NCI-H2107 treated with DMSO at 0.1 percent for 48 hours (cell line): ENCODE data around the gene AUTS2.

ENCODE experiments used
- DNase-seq: peaks from one replicate; lab custom pipeline; 2025; ENCODE audit not compliant: unreplicated experiment; lab: John Stamatoyannopoulos, UW

Gene AUTS2

GRCh38 chr7:69622960-69623359, 24.7 kb downstream of the AUTS2 start:
- DNase-seq = no peak

- peak; percentile 29 for DNase-seq
These were observed 26.4 kb downstream of the AUTS2 start for GRCh38 chr7:69624435-69625230.

DNA sequence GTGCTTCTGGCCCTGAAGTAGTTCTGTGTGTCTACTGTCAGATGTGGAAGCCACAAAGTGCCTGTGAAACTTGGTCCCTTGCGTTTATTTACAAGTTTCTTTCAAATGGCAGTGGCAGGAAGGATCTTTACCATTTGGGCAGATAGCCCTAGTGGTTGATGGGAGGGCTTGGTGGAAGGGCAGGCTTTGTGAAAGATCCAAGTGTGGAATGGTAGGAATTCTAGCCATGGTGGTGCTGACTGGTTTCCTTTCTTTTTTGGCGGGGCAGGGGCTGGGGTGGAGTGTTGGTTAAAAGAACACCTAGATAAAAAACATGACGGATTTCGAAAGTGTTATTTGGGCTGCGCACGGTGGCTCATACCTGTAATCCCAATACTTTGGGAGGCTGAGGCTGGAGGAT, 27.0 kb downstream of the AUTS2 start:
- no peak for DNase-seq

- no peak for DNase-seq
These were observed 27.5 kb downstream of the AUTS2 start for GRCh38 chr7:69625798-69626197.

- no peak for DNase-seq
These were observed 32.0 kb downstream of the AUTS2 start for GRCh38 chr7:69630292-69630691.

GRCh38 chr7:69631131-69631530, 32.9 kb downstream of the AUTS2 start:
- DNase-seq = no peak

- no peak for DNase-seq
These were observed 34.0 kb downstream of the AUTS2 start for GRCh38 chr7:69632280-69632679.

GRCh38 chr7:69633122-69633831, 35.0 kb downstream of the AUTS2 start:
- no peak for DNase-seq

- DNase-seq = no peak
These were observed 37.4 kb downstream of the AUTS2 start for GRCh38 chr7:69635555-69636185.

GRCh38 chr7:69638674-69639073, 40.4 kb downstream of the AUTS2 start:
- peak; percentile 31 for DNase-seq

DNA sequence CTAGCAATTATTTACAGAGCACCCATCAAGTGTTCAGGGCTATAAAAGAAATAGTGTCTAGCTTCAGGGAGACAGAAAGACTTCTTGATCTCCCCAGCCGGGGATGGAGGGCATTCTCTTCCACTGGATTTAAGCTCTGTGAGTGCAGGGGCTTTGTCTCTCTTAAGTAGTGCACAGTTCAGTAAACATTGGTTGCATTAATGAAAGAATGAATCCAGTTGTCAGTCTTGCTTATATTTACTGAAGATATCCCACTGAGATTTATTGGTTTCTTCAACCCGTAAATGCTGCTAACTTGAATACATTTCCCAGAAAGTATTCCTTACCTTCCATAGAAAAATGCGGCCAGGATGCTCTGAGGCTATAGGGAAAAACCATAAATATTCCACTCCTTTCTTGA, 41.9 kb downstream of the AUTS2 start:
- DNase-seq = no peak

DNA sequence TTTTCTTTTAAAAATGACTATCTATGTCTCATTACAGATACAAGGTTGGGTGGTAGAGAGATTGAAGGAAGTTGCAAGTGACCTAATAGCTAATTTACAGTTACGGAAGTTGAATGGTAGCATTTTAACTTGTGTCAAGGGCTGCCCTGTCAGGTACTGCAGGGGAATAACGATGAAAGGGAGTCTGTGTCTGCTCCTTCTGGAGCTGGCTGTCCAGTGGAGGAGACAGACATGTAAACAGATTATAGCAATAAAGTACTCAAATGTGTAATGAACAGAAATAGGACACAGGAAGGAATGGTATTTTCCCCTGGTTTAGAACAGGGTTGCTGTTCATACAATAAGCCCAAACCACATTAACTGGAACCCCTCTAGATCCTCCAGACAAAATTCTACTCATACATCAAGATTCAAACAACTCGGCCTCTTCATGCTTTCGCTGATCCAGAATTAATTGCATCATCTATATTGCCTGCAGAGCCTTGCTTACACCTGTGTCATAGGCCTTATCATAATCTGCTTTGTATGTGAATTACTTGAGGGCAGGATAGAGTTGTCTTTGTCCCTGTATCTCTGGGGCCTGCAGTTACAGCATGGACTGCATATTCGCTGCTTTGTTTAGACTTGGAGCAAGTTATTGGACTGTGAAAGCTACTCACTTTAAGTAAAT, 42.8 kb downstream of the AUTS2 start:
- DNase-seq = no peak

- DNase-seq = no peak
These were observed 45.0 kb downstream of the AUTS2 start for GRCh38 chr7:69643265-69643664.

- no peak for DNase-seq
These were observed 45.6 kb downstream of the AUTS2 start for GRCh38 chr7:69643708-69644445.

DNA sequence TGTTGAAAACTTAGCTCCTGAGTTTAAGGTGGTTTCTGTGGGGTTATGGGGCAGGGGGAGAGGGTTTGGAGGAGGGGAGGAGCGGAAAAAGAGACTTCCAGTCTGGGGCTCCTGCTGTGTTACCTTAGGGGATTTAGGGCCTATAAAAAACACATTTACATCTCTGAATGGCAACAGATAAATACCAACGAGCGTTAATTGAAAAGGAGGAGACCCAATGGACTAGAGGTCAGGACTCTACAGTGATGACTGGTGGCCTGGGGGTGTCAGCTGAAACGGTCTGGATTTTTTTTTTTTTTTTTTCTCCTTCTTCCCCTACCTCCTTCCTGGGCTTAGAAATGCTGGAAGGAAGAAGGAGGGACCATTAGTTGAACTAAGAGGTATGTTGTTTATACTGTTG, 47.4 kb downstream of the AUTS2 start:
- no peak for DNase-seq

DNA sequence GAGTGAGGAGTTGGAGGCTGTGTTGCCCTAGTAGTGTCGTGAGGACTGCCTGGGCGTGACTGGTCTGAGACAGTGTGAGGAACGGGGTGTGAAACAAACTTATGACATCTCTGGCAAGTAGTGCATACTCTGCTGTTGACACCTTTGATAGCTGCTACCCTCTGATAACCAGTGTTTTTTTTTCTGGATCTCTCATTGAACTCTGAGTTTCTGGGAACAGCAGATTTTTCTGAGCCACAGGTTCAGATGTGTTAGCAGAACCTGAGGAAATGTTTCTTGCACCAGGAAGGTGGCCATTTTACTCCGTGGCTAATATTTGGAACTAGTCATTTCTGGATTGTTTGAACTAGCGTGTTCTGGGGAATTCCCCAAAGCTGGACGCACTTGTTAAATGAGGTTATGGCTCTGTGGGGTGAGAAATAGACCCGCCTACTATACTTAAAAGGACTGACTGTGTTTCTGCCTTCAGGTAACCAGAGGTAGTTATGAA, 52.9 kb downstream of the AUTS2 start:
- no peak for DNase-seq

DNA sequence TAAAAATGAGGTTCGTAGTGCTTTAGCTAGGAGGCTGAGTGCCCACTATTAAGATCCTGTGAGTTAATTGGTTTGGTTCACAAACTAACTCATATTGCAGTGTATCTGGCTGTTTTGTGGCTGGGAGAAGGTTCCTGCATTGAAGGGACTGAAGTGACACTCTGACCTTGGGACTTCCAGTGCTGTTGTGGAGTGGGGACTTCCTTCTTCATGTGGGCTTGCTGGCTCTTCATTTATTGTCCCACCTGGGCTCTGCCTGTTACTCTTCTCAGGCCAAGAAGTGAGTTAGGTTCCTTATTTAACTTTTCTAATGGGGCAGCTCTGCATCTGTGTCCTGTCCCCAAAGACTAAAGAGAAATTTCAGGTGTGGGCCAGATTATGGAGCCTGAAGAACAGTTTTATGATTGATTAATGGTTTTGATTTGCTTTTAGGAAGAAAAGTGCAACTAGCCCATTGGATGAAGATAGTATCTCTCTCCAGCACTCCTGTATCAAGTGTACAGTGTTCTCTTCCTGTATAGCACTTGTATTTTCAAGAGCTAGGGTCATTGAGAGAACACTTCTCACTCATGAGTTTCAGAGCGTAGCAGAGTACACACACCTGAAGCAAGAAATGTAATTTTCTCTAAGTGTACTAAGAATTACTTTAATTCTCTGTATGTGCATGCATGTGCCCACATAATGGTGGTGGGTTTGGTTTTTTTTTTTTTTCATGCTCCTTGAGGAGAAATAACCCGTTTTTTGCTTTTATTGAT, 54.8 kb downstream of the AUTS2 start:
- peak; percentile 60 for DNase-seq

DNA sequence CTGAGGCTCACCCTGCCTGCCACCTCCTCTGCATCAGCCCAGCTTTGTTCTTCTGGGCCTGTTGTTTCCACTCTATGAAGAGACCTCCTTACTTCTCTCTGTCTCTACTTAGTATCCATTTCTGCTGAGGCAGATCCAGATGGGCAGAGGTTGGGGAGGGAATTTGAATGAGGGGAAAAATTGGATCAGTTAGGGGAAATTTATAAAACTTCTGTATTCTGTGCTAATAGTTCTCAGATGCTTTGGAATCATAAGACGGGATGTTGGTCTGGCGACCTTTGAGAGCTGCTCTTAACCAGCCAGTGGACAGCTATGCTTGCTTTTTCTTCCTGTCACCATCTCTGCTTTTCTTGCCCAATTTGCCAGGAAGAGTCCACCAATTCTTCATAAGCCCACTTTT, 55.5 kb downstream of the AUTS2 start:
- no peak for DNase-seq

- DNase-seq = peak; percentile 76
These were observed 56.1 kb downstream of the AUTS2 start for GRCh38 chr7:69654381-69654780.
